ENCODE results near the gene NCR2.
"Not testable (repeated sequence)": the region's sequence is repeated elsewhere in the genome, so short reads cannot be mapped to it uniquely, and the experiment has no call there.

The NCR2 gene, protein sequence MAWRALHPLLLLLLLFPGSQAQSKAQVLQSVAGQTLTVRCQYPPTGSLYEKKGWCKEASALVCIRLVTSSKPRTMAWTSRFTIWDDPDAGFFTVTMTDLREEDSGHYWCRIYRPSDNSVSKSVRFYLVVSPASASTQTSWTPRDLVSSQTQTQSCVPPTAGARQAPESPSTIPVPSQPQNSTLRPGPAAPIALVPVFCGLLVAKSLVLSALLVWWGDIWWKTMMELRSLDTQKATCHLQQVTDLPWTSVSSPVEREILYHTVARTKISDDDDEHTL

DNA sequence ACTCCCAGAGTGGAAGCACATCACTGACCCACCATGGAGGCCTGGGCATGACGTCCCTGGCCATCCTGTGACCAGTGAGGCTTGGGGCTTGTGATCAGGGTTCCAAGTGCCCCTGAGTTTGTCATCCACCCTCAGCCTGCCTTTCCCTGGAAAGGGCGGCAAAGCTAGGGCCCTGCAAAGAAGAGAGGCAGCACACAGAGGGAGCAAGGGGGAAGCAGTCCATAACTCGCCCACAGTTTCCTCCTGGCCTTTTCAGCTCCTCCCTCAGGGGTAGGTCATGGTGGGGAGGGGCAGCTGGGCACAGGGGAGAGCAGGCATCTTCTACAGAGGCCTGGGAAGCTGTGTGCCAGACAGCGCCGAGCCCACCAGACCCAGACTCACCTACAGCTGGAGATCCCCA lies at the start of gene NCR2:
Gene NCR2 (plus strand): TSS at position 313 of the 400 bp plus-strand sequence. CDS start 269 bp downstream, outside the sequence.
- no peak for DNase-seq (ENCODE audit: low read depth, low spot score)

DNA sequence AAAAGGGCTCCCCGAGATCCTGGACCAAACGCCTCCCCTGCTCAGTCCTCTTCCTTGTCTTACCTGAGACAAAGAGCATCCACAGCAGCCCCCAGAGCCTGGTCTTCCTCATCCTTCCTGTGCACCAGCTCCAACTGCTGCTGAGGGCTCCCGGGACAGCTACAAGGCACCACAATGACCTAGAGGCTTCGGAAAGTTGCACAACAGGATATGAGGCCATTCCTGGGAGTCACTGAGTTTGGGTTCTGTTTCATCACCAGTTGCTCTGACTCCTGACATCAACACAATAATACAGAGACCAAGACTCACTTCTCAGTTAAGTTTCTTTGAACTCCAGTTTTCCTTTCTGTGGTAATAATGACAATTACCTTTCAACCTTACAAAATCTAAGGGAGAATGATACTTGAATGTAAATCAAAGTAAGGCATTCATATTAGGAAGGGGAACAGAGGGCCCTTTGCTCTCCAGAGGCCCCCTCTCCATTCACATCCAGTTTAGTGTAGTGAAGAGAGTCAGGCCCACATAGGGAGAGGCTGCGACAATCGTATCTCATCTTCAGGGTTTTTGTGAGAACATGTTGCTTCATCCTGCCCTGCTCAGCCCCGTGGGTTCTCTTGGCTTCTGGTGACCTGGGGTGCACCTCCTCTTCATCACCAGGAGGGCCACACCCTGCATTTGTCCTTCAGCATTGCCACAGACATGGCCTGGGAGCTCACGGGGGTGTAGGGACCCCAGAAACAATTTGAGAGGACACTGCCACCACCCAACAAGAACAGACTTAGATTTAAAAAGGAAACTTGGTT lies 48.7 kb upstream of the NCR2 start, which contains the start of gene TREM1:
Gene TREM1 (minus strand): TSS at position 139 of the 803 bp plus-strand sequence. CDS start 27 bp downstream, at position 112.
- DNase-seq (ENCODE audit: low read depth, low spot score), result no peak

DNA sequence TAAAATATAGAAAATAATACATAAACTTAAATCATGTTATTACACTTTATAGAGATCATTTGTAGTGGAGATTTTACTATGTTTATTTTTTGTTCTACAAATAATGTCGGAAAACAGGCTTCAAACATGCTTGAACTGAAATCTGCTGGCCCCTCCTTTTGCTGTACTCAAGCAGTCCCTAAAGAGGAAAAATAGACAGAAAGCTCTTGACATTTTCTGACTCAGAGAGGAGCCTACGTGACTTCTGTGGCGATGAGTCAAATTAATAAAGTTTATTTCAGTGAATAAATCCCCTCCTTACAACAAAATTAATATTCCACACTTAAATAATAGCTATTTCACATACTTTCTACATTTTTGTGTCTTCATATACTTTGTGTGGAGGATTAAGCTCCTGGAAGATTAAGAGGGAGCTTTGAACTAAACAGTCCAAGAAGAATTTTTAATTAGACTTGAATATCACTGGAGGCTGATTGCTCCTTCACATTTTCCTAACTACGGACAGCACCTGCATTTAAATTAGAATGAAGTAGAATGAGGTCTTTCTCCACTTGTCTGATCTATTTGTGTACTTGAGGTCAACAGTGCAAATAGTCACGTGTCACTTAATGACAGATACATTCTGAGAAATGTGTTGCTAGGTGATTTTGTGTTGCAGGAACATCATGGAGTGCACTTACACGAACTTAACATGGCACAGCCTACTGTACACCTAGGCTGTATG lies 47.2 kb upstream of the NCR2 start:
- no peak for DNase-seq (ENCODE audit: low read depth, low spot score)

DNA sequence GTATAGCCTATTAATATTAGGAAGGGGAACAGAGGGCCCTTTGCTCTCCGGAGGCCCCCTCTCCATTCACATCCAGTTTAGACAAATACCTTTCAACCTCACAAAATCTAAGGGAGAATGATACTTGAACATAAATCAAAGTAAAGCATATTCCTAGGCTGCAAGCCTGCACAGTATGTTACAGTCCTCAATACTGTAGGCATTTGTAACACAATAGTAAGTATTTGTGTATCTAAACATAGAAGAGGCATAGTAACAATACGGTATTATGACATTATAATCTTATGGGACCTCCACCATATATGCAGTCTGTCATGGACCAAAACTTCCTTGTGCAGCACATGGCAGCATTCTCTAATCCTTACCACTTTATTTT lies 46.7 kb upstream of the NCR2 start:
- no peak for DNase-seq (ENCODE audit: low read depth, low spot score)

DNA sequence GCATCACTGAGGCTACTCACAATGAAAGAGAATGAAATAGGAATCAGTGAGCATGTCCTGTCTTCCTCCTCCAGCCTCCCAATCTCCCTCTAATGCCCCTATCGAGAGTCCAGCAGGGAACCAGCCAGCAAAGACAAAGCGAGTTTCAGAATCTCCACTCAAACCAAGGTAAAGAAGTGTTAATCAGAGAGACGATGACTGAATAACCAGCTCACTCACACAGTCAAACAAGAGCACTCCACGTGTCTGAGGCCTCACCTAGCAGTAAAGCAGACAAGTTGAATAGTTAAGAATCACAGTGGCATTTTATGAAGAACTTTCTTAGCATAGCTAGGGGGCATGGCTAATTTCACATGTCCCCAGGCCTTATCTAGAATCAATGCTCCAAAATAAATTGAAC lies 45.6 kb upstream of the NCR2 start:
- DNase-seq (ENCODE audit: low read depth, low spot score), result no peak

DNA sequence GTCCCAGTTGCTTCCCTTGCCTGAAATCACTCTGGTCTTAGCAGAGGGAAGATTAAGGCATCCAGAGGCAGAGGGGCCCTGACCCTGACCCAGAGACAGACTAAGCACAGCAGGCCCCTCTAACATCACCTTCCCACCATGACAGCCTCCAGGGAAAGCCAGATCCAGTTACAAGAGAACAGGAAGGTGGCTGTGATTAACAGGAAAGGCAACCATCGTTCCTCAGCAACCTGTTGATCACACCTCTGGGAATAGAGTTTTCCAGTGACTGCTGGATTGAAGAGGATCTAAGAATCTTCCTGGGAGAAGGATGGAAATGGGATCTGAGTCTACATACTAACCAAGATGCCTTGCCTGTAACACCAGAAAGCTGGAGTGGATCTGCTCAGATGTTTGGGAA lies 43.7 kb upstream of the NCR2 start:
- no peak for DNase-seq (ENCODE audit: low read depth, low spot score)

DNA sequence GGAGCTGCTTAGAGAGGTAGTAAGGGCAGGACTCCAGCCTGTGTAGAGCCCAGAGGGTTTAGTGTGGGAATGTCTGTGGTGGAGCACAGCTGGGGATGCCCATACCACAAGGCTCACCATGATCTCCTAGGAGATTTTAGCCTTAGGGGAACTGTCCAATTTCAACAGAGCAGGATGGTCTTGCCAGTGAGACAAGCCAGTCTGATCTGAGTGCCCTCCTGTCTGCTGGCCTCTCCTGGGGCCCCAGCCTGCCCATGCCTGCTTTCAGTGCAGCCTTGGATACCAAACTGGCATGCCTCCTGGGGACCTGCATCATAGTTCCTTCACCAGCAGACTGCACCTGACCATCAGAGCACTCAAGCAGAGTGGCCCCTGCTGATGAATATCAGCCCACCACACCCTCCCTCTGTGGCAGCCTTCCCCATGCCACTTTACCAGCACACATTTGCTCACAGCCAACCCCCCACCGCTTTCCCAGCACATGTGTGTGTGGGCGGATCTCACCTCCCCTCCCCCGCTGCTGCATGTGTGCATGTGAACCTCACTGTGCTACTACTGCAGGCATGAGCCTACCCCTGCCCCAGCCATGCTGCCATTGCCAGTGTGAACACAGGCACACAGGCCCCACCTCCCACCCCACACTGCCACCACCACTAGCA lies 41.1 kb upstream of the NCR2 start:
- DNase-seq (ENCODE audit: low read depth, low spot score), result no peak

DNA sequence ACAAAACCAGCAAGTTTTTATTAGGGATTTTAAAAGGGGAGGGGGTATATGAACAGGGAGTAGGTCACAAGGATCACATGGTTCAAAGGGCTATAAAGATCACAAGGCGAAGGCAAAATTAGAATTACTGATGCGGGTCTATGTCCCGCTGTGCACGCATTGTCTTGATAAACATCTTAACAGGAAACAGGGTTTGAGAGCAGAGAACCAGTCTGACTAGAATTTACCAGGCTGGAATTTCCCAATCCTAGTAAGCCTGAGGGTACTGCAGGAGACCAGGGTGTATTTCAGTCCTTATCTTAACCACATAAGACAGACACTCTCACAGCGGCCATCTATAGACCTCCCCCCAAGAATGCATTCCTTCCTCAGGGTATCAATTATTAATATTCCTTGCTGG lies 38.2 kb upstream of the NCR2 start:
- not testable (repeated sequence) for DNase-seq (ENCODE audit: low read depth, low spot score)

DNA sequence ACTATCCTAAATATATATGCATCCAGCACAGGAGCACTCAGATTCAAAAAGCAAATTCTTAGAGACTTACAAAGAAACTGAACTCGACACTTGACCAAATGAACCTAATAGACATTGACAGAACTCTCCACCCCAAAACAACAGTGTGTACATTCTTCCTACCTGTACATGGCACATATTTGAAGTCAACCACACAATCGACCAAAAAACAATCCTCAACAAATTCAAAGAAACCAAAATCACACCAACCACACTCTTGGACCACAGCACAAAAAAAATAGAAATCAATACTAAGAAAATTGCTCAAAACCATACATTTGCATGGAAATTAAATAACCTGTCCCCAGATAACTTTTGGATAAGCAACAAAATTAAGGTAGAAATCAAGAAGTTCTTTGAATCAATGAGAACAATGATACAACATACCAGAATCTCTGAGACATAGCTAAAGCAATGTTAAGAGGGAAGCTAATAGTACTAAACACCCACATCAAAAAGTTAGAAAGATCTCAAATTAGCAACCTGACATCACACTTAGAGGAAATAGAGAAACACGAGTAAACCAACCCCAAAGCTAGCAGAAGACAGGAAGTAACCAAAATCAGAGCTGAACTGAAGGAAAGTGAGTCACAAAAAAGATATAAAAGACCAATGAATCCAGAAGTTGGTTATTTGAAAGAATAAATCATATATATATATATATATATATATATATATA lies 36.5 kb upstream of the NCR2 start:
- DNase-seq (ENCODE audit: low read depth, low spot score), result no peak

DNA sequence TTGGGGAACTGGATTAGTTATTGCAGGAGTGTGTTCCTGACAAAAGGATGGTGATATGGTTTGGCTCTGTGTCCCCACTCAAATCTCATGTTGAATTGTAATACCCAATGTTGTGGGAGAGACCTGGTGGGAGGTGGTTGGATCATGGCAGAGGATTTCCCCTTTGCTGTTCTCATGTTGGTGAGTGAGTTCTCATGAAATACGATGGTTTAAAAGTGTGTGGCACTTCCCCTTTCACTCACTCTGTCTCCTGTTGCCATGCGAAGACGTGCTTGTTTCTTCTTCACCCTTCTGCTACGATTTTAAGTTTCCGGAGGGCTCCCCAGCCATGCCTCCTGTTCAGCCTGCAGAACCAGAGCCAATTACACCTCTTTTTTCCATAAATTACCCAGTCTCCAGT lies 32.8 kb upstream of the NCR2 start:
- DNase-seq (ENCODE audit: low read depth, low spot score), result no peak

DNA sequence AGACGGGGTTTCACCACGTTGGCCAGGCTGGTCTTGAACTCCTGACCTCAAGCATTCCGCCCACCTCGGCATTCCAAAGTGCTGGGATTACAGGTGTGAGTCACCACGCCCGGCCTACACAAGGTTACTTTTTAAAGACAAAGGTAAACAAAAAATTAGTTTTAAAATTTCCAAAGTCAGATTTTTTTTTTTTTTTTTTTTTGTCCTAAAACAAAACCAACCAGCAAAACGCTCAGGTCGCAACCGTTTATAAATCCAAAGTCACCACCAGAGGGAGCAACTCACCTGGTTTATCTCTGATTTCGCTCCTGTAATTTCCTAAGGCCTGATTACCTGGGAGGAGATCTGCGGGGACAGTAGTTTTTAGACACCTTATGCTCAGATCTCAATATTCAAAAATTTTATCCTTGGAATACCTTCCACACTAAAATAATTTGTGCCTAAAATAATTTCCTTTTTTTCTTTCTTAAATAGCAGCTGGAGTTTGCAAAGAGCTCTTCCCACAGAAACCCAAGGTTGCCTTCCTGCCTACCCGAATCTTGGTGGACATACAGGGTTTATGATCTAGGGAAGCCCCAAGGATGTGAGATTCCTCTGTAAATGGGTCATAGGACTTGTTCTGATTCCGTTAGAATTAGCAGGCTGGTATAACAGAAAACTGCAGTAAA lies 29.1 kb upstream of the NCR2 start:
- DNase-seq (ENCODE audit: low read depth, low spot score), result peak; percentile 14

DNA sequence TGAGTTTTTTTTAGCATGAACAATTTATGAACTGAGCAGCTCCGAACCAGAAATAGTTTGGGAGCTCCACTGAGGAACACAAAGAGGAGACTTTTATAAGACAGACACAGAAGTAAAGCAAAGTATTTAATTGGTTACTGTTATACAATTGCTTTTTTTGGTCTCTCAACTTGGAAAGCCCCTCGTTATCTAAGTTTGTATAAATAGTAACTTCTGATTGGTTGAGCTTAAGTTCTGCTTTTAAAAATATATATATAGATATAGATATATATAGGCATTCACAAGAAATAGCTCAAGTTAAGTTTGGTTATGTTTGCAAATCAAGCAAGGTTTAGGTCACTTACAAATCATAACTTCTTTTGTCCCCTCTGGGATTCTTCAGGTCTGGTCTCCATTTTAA lies 20.2 kb upstream of the NCR2 start:
- DNase-seq (ENCODE audit: low read depth, low spot score), result no peak

DNA sequence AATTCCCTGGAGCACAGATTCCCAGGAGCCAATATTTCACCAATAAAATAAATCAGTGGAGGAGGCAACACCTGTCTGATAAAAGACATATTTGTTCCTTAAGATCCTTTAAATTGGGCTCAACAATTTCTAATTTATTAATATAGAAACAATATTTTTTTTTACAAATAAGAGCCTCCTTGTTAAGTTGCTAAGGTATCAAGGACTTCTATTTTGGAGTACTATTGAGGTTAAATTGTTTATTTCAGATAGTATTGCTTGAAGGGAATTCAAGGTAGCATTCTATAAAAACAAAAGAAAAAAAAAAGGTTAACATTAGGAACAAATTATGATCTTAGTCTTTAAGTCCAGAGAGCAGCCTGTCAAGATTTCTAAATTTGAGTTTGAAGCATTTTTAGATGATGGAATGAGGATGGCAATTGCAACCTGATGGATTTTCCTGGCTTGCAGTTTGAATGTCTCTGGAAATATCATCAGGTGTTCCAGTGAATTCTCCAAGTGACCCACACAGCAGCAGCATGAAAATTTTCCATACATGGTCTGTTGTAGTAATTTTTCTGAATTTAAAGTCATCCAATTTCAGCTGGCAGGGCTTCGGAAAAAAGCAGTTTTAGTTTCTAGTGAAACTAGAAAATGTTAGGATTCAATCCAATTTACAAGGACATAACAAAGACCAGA lies 19.3 kb upstream of the NCR2 start:
- no peak for DNase-seq (ENCODE audit: low read depth, low spot score)

DNA sequence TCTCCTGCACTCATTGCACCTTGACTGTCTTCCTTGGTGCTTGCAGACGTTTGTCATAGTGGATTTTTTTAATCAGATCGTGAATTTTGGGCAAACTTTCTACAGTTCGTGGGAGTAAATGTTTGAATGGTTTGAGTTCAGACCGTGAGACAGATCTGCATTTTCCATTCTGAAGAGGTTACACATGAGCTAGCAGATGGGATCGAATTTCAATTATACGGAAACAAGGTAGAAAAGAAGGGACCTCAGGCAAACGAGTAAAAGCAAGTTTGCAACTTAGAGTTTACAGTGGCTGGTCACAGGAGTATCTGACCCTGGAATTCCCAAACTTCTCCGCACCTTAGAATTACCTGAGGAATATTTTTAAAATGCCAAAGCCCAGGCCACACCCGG lies 17.2 kb upstream of the NCR2 start:
- no peak for DNase-seq (ENCODE audit: low read depth, low spot score)

DNA sequence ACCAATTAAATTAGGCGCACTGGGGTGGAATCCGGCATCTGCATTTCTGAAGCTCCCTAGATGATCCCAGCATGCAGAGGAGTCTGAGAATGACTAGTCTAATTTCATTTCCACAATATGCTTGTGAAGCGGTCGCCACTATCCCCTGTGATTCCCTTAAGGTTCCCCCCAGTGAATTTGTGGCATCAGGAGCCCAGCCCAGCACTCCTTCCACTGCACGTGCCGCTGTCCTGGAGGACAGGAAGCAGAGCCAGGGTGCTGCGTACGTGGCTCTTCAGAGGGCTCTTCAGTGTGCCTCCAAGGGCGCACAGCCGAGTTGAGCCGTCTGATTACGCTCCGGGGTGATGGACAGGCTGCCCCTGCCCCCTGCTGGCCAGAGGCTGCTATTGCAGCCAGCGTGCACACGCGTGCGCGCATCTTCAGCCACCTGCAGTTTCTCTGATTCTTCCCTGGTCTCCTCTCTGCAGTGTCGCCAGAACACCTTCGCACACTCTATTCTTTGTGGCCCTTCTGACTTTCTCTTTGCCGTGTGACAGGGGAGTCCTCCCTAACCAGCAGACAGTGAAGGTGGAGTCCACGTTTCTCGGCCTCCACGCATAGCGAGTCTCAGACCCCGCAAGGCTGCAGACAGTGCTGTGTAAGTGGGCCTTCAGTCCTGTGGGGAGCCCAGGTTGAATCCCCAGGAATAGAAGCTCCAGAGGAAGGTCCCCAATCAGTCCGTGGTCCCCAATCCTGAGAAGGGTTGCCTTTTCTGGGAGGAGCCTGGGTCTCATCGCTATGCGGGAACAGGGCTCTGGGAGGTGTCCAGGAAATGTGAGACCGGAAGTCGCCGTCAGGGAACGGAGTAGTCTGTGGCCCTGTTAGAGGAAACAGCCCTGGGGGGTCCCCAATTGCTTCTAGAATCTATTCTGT lies 16.5 kb upstream of the NCR2 start:
- peak; percentile 68 for DNase-seq (ENCODE audit: low read depth, low spot score)

DNA sequence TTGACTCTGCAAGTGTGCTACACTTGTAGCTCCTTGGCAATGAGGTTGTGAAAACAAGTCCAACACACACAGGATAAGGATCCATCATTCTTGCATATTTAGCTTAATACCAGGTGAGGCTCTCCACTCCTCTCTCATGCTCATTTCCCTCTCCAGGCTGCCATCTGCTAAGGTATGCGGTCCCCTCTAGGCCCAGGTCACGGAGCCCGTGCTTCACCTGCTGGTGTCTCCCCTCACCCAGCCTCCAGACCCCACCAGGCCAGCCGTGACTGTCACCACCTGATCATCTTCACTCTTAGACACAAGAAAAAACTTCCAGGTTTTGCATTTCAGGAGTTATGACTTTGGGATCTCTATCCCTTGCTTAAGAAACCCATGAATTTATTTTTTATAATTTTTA lies 14.2 kb upstream of the NCR2 start:
- DNase-seq (ENCODE audit: low read depth, low spot score), result no peak

DNA sequence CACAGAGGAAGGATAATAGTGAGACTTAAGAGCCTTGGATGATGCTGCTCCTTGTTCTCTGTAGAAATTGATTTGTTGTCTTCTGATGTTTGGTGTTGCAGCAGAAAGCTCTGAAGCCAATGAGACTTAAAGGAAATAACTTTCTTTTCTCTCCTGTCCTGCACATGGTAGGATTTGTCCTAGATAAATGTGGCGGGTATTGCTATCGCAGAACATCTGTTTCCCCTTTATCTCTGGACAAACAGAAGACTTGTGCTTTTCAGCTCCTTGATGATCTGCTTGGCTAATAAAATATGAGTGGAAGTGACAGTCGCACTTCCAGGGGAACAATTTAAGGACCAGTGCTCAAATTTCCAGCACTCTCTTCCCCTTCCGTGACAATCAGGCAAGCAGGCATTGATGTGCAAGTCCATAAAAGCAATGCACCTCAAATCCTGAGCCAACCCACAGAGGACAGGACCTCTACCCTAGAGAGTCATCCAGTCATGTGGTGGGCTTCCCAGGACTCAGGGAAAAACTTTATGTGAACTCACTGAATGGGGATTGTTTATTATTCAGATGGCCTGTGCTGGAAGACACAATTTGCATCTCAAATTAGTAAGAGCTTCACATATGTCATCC lies 9.9 kb upstream of the NCR2 start:
- DNase-seq (ENCODE audit: low read depth, low spot score), result no peak

DNA sequence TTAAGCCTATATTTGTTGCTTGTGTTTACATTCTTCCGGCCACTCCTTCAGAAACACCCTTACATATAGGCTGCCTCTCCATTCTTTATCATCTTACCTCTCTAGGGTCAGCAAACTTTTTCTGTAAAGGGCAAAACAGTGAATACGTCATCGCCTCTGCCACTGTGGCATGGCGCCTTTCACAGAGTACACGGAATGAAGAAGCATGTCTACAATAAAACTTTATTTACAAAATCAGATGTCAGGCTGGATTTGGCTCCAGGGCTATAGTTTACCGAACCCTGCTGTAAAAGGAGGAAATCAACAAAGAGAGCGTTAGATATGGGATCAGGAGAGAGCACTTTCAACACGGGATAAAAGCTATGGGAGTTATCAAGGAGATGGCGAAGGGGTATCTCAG lies 9.3 kb upstream of the NCR2 start:
- DNase-seq (ENCODE audit: low read depth, low spot score), result no peak

DNA sequence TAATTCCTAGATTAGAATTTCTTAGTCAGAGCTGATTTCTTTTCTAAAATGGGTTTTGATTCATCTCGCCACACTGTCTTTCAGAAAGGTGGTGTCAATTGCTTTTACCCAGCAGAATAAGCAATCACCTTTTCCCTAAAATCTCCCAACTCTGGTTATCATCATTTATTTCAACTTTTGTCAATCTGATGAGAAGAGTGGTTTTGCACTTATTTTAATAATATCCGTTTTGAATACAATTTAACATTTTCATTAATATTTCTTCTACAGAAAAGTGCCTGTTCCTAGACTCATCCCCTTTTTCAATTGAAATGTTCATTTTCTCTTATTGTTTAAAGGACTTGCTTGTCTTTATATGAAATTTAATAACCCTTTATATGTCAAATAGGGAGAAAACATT lies 8.2 kb upstream of the NCR2 start:
- no peak for DNase-seq (ENCODE audit: low read depth, low spot score)
